ENCODE measurements around the gene TET3. TPM values are rescaled to one million over a fixed set of nuclear protein-coding genes. Genes with fewer than 3 reads are reported as not detected.

TET3 gene
- total RNA-seq, 1 experiment from 2014 or later, result 23.3 TPM

- Mint-ChIP-seq H3K36me3 (ENCODE audit: insufficient read depth, unreplicated experiment) (peaks cover 40% of the 10 kb centered on the region), H3K4me1 (ENCODE audit: low read depth, unreplicated experiment) (peaks cover 9% of the 10 kb centered on the region), H3K4me3 (ENCODE audit: low read depth, unreplicated experiment) (no peak overlapping the region), H3K27me3 (ENCODE audit: unreplicated experiment) (no peaks in the 10 kb centered on the region), H3K27ac (ENCODE audit: unreplicated experiment) (no peak overlapping the region), H3K9me3 (ENCODE audit: low read depth, unreplicated experiment) (no peaks in the 10 kb centered on the region)
- no peak for TF ChIP-seq CTCF (IDR thresholded peaks at IDR 0.05; ENCODE audit: unreplicated experiment)
- CTCF ChIA-PET, result no interaction called here
- no TSS peak for BruUV-seq (replicated peaks)
- no peak for DNase-seq
- intact Hi-C loops (cut with micrococcal nuclease; ENCODE audit: unreplicated experiment), result no loop called here
These were observed 38.5 kb upstream of the TET3 start for GRCh38 chr2:73946215-73946614.

- intact Hi-C loops (cut with micrococcal nuclease; ENCODE audit: unreplicated experiment), result no loop called here
- H3K36me3 Mint-ChIP-seq (ENCODE audit: insufficient read depth, unreplicated experiment), result peaks cover 42% of the 10 kb centered on the region
- CTCF ChIA-PET, result no interaction called here
- no TSS peak for BruUV-seq (replicated peaks)
- H3K9me3 Mint-ChIP-seq (ENCODE audit: low read depth, unreplicated experiment), result no peaks in the 10 kb centered on the region
- no peak for DNase-seq
- no peaks in the 10 kb centered on the region for H3K27me3 Mint-ChIP-seq (ENCODE audit: unreplicated experiment)
- H3K4me1 Mint-ChIP-seq (ENCODE audit: low read depth, unreplicated experiment), result peaks cover 9% of the 10 kb centered on the region
- no peak overlapping the region for H3K27ac Mint-ChIP-seq (ENCODE audit: unreplicated experiment)
- no peak overlapping the region for H3K4me3 Mint-ChIP-seq (ENCODE audit: low read depth, unreplicated experiment)
- TF ChIP-seq CTCF (IDR thresholded peaks at IDR 0.05; ENCODE audit: unreplicated experiment), result no peak
These were observed 38.0 kb upstream of the TET3 start for GRCh38 chr2:73946666-73947065.

- Mint-ChIP-seq H3K36me3 (ENCODE audit: insufficient read depth, unreplicated experiment) (peaks cover 46% of the 10 kb centered on the region), H3K4me1 (ENCODE audit: low read depth, unreplicated experiment) (peaks cover 9% of the 10 kb centered on the region)
These were observed 37.2 kb upstream of the TET3 start for GRCh38 chr2:73947412-73948018.

GRCh38 chr2:73949802-73950201 lies 34.9 kb upstream of the TET3 start:
- no peak overlapping the region for H3K4me3 Mint-ChIP-seq (ENCODE audit: low read depth, unreplicated experiment)
- peaks cover 7% of the 10 kb centered on the region for H3K4me1 Mint-ChIP-seq (ENCODE audit: low read depth, unreplicated experiment)
- H3K9me3 Mint-ChIP-seq (ENCODE audit: low read depth, unreplicated experiment), result no peaks in the 10 kb centered on the region
- H3K27ac Mint-ChIP-seq (ENCODE audit: unreplicated experiment), result no peak overlapping the region
- CTCF ChIA-PET, result no interaction called here
- no peaks in the 10 kb centered on the region for H3K27me3 Mint-ChIP-seq (ENCODE audit: unreplicated experiment)
- no peak for TF ChIP-seq CTCF (IDR thresholded peaks at IDR 0.05; ENCODE audit: unreplicated experiment)
- no peak for DNase-seq
- intact Hi-C loops (cut with micrococcal nuclease; ENCODE audit: unreplicated experiment), result no loop called here
- no TSS peak for BruUV-seq (replicated peaks)
- H3K36me3 Mint-ChIP-seq (ENCODE audit: insufficient read depth, unreplicated experiment), result peaks cover 42% of the 10 kb centered on the region

More at GRCh38 chr2:73947412-73948018, 37.2 kb upstream of the TET3 start:
- no peak for DNase-seq
- Mint-ChIP-seq H3K9me3 (ENCODE audit: low read depth, unreplicated experiment) (no peaks in the 10 kb centered on the region), H3K27me3 (ENCODE audit: unreplicated experiment) (no peaks in the 10 kb centered on the region), H3K27ac (ENCODE audit: unreplicated experiment) (no peak overlapping the region), H3K4me3 (ENCODE audit: low read depth, unreplicated experiment) (no peak overlapping the region)
- no TSS peak for BruUV-seq (replicated peaks)
- intact Hi-C loops (cut with micrococcal nuclease; ENCODE audit: unreplicated experiment), result no loop called here
- CTCF ChIA-PET, result no interaction called here
- no peak for TF ChIP-seq CTCF (IDR thresholded peaks at IDR 0.05; ENCODE audit: unreplicated experiment)

Measured in Calu3 (cell line).